ENCODE data around the gene SPATA25.
"Not testable (repeated sequence)": the region's sequence is repeated elsewhere in the genome, so short reads cannot be mapped to it uniquely, and the experiment has no call there.

Gene SPATA25

GRCh38 chr20:45892828-45893500, 5.5 kb upstream of the SPATA25 start:
- no peak for FAIRE-seq

GRCh38 chr20:45892049-45892825, 4.8 kb upstream of the SPATA25 start:
- no peak for FAIRE-seq

GRCh38 chr20:45890985-45891983, 3.9 kb upstream of the SPATA25 start, which contains the start of the genes CTSA and NEURL2:
CTSA (plus strand) TSS chr20:45891335; CDS start chr20:45891569, 234 bp downstream.
NEURL2 (minus strand) TSS chr20:45891208; CDS start chr20:45890991, 217 bp downstream.
- no peak for FAIRE-seq

- no peak for FAIRE-seq
Observed at GRCh38 chr20:45890077-45890984, 2.9 kb upstream of the SPATA25 start.

GRCh38 chr20:45888681-45889080, 1.3 kb upstream of the SPATA25 start:
- FAIRE-seq = no peak

- FAIRE-seq = no peak
Observed at GRCh38 chr20:45886590-45887345, 654 bp downstream of the SPATA25 start.

- no peak for FAIRE-seq
Observed at GRCh38 chr20:45883100-45883469, 4.3 kb downstream of the SPATA25 start.

GRCh38 chr20:45882469-45883099, 4.8 kb downstream of the SPATA25 start:
- no peak for FAIRE-seq

- FAIRE-seq = no peak
Observed at GRCh38 chr20:45880988-45881788, 6.2 kb downstream of the SPATA25 start, which contains the start of gene ZSWIM1. ZSWIM1 (plus strand) TSS chr20:45881227; CDS start chr20:45882593, 1,366 bp downstream.

- FAIRE-seq = no peak
Observed at GRCh38 chr20:45878076-45878761, 9.2 kb downstream of the SPATA25 start.

GRCh38 chr20:45874576-45874975, 12.8 kb downstream of the SPATA25 start:
- FAIRE-seq = no peak

- not testable (repeated sequence) for FAIRE-seq
Observed at GRCh38 chr20:45874104-45874481, 13.3 kb downstream of the SPATA25 start.

- FAIRE-seq = no peak
Observed at GRCh38 chr20:45873409-45874103, 13.9 kb downstream of the SPATA25 start.

GRCh38 chr20:45872626-45873025, 14.8 kb downstream of the SPATA25 start:
- FAIRE-seq = no peak

GRCh38 chr20:45867819-45868176, 19.6 kb downstream of the SPATA25 start:
- FAIRE-seq = no peak

- FAIRE-seq = no peak
Observed at GRCh38 chr20:45867136-45867818, 20.1 kb downstream of the SPATA25 start.

GRCh38 chr20:45866454-45866853, 21.0 kb downstream of the SPATA25 start:
- FAIRE-seq = no peak

Measured in colon (tissue), 2 donors.